Stimulated activated CD4-positive, alpha-beta T cell treated with anti-CD3 and anti-CD28 coated beads, Interleukin-2, amount 100 ng/mL, for 4 hours (primary cell): ENCODE measurements around the gene SUFU.

Experiments
- DNase-seq: peaks from one replicate; pipeline ENCODE4 v3.0.0-alpha.2; 2020; ENCODE audit warnings: low read depth

Gene SUFU

GRCh38 chr10:102641402-102641801, 137.6 kb downstream of the SUFU start:
- DNase-seq = no peak

- DNase-seq = peak; percentile 97
Observed at GRCh38 chr10:102641880-102642735, 138.3 kb downstream of the SUFU start.

- DNase-seq = no peak
Observed at GRCh38 chr10:102642736-102643335, 139.1 kb downstream of the SUFU start.

- no peak for DNase-seq
Observed at GRCh38 chr10:102643336-102644065, 139.7 kb downstream of the SUFU start.

DNA sequence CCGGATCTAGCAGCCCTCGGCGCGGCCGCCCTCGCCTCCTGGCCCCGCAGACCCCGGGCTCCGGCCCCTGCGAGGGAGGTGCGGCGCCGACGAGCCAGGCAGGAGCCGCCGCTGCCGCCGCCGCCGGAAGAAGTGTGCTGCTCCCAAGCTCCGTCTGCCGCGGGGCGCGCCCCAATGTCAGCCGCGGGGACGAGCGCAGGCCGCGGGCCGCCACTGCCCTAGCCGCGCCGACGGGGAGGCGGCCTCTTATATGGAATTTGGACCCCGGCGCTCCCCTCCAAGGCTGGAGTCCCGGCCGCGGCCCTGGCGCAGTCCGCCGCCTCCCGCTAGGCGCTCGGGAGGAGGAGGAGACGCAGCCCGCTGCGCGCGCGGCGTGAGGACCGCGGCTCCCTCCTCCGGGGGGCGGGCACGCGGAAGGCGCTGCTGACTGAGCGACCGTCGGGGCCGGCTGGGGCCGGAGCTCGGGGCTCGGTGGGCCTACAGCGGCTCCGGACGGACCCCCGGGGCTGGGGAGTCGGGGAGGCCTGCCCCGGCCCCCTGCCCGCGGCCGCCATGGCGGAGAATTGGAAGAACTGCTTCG, 140.4 kb downstream of the SUFU start, which contains the start of gene TRIM8:
Gene TRIM8 (plus strand): TSS at position 414 of the 580 bp plus-strand sequence. CDS start 139 bp downstream, at position 553.
- DNase-seq = no peak

DNA sequence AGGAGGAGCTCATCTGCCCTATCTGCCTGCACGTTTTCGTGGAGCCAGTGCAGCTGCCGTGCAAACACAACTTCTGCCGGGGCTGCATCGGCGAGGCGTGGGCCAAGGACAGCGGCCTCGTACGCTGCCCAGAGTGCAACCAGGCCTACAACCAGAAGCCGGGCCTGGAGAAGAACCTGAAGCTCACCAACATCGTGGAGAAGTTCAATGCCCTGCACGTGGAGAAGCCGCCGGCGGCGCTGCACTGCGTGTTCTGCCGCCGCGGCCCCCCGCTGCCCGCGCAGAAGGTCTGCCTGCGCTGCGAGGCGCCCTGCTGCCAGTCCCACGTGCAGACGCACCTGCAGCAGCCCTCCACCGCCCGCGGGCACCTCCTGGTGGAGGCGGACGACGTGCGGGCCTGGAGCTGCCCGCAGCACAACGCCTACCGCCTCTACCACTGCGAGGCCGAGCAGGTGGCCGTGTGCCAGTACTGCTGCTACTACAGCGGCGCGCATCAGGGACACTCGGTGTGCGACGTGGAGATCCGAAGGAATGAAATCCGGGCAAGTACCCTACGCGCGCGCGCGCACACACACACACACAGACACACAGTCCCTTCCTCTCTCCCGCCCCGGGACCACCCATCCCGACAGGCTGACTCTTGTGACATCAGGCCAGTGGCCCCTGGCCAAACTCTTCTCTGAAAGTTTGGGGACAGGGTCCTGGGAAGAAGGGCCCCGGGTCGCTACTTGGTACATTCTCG, 141.0 kb downstream of the SUFU start:
- peak; percentile 70 for DNase-seq

GRCh38 chr10:102645388-102645740, 141.6 kb downstream of the SUFU start:
- no peak for DNase-seq

GRCh38 chr10:102645741-102646609, 142.2 kb downstream of the SUFU start:
- DNase-seq = peak; percentile 61

DNA sequence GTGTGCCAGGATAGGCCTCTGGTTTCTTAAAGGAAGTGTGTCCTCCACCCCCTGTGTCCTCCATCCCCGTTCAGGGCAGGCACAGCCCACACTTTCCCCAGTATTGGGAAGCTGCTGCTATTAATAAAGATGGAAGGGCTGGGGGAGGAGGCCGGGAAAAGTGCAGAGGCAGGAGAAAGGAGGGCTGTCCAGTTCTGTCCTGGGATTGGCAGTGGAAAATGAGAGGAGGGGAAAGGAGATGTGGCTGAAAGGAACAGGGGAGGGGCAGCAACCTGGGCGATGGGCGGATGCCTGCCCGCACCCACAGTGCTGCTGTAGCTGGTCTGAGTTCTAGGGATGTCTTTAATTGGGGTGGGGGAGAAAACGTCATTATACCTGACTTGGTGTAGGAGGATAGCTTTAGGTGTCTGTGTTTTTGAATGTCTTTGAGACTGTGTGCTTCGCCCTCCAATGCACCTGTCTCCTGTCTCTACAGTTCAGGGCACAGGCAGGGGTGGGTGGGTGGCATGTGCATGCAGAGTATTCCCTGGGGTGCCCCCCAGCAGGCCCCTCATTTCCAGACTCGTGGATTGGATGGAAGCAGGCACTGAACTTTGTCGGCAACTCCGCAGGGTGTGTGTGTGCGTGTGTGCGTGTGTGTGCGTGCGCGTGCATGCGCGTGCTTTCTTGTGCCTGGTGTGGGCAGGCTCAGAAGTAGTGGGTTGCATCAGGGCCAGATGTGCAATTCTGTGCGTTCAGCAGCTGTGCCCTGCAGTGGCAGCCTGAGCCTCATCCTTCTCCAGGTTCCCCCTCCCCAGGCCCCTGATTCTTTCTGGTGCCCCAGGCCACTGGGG, 143.1 kb downstream of the SUFU start:
- DNase-seq = no peak

- DNase-seq = no peak
Observed at GRCh38 chr10:102647443-102648268, 143.9 kb downstream of the SUFU start.

DNA sequence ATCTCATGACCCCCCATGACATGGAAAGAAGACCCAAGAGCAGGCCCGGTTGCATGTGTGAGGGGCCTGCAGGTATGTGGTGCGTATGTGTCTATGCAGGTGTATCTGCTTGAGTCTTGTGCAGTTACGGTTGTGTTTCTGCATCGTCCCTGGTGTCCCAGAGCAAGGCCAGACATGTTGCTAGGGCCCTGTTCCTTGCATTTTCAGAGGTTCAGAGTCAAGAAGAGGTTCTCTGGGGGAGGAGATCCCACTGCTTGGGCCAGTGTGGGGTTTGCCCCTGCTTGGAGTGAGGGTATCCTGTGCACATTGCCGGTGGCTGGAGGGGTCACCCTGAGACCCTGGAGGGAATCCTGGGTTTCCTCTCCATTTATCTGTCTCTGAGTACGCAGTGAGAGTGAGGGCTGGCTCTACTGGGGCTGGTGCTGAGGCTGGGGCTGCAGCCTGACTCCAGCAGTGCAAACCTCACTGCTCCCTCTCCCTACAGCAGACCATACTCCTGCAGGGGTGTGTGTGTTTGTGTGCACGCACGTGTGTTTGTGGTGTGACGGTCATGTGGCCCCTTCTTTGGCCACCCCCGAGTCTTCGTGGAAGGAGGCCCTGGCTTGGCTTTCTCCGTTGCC, 144.6 kb downstream of the SUFU start:
- DNase-seq = no peak

DNA sequence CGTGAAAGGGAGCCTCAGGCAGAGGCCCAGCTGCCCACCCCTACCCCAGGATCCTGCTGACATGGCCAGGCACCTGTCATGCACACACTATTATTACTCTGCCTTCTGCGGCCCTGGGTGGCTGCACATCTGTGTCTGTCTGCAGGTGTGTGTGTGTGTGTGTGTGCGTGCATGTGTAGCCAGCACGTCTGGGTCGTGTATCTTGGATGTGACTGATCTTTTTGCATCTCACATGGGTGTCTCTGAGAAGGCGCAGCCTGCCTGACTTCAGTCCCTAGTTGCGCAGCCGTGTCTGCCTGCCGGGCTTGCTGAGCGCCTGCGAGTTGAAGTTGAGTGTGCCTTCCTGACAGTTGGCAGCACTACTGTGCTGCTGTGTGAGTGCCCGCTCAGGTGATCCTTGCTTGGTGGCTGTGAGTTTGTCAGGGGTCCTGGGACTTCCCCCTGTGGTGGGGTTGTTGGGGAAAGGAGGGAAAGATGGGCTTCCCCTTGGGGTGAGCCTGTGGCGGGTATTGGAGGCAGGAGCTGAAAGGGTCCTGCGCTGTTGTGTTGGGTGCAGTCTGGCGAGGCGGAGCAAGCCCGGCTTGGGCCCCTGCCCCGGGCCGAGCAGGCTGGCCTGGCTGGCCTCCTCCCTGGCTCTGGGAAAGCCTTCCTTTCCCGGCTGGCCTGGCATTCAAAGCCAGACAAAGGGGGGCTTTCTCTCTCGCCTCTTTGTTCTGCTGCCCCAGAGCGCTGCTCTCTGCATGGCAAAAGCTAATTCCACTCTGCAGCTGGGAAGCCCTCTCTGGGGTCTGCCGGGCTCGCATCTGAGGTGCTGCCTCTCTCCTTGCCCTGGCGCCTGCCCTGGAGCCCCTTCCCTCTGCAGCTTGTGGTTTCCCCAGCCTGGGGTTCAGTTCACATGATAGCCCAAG, 145.4 kb downstream of the SUFU start:
- DNase-seq = no peak

DNA sequence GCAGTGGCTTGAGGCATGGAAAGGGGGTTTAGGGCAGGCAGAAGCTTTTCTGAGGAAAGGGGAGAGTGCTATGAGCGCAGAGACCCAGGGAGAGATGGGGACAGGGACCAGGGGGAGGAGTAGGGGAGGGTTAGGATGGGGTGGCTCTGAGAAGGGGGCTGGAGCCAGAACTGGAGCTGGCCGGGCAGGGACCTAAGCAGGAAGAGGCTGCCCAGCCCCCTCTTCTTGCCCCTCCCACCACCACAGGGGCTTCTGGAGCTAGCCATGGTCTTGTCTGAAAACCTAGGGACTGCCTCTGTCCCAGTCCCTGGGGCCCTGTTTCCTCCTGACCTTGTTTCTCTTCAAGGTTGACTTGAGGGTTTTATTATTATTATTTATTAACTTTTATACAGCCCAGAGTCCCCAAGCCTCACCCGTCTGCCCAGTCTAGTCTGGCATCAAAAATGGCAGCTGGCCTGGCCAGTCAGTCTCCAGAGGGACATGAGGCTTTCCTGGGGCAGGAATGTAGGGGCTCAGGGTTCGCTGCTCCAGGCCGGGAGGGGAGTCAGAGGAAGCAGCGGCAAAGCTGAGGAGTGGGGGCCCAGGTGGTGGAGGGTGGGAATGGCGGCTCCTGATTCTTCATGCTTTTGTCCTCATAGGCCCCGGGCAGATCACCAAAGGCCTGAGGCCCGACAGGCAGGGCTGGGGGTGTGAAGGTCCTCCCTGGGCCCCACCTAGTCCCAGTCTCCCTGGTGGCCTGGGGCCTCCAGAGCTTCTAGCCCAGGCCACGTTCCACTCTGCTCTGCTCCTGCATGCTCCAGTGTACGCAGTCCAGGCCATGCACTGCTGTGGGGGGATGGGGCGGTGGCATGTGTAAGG, 146.3 kb downstream of the SUFU start:
- no peak for DNase-seq

DNA sequence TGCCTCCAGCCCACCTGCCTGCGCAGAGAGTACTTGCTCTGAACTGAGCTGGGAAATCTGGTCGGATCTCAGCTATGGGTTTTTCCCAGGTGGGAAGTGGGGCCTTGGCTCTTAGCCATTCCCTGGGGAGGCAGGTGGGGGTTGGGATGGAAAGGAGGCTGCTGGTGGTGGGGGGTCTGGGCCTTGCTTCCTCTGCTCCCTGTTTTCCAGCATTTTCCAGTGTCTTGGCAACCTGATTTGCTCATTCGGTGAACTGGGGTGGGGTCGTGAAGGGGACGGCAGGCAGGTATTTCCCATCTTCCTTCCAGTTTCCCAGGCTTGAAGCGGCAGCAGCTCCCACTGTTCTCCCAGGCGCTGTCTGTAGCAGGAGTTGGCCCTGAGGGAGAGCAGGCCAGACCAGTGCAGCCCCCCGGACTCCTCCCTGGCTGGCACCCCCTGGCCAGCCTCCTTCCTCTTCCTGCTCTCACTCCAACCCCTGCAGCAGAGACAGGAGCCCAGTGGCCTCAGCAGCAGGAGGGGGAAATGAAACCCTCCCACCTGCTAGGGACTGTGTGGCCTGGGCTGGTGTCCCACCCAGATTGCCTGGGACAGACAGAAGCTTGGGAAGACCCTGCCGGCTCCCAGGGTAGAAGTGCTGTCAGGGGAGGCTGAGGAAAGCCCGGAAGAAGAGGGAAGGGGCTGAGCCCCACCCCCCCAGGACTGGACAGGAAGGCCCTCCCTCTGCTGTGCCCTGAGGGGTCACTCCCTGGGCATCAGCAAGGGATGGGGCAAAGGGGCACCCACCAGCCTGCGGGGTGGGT, 147.1 kb downstream of the SUFU start:
- no peak for DNase-seq

- no peak for DNase-seq
Observed at GRCh38 chr10:102651455-102652169, 147.8 kb downstream of the SUFU start.
